Measurements from ENCODE around the gene PLEKHG4. TPM values are rescaled to one million over a fixed set of nuclear protein-coding genes. Genes with fewer than 3 reads are reported as not detected.
A peak's percentile ranks its signal among the peaks of the same experiment; 100 is the strongest.

Gene PLEKHG4
- total RNA-seq, 1 experiment from 2014 or later: 5.9 TPM

DNA sequence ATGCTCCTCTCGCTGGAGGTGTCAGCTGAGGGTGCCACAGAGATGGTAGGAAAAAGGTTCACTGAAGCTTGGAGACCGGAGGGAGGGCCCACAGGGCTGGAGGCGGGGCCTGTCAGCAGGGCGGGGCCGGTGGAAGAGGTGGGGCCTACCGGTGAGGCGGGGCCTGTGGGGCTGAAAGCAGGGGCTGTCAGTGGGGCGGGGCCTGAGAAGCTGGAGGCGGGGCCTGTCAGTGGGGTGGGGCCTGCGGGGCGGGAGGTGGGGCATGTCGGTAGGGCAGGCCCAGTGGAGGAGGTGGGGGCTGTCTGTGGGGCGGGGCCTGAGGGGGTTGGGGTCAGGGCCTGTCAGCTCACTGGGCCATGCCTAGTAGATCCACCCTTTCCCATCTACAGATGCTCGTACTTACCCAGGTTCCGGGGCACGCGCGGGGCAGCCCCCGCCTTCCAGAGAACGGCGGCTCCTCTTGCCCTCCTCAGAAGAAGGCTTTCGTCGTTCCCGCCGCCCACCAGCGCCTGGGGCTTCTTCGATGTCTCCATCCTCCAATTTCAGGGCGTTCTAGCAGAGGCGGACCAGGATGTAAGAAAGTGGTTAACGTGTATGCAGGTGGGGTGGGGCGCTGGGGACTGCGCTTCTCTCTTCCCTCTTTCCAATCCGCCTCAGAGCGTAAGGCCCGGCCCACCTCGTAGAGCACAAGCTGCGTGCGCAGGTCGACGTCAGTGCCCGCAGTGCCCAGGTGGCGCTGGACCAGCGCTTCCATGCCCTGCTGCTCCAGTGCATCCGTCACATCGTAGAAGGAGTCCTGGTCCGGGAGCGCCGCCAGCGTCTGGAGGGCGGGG, 42.6 kb upstream of the PLEKHG4 start:
- ATAC-seq (peak; percentile 93), DNase-seq (ENCODE audit: low spot score) (peak; percentile 96)
- Mint-ChIP-seq H3K4me1 (peaks cover 17% of the 10 kb centered on the region), H3K36me3 (peaks cover 29% of the 10 kb centered on the region), H3K9me3 (no peaks in the 10 kb centered on the region), H3K27ac (peak overlapping the region; percentile 80), H3K27me3 (ENCODE audit: low read depth) (no peaks in the 10 kb centered on the region), H3K4me3 (peak overlapping the region; percentile 43; the same call in 1 of the 2 replicates)
- TF ChIP-seq SP1 (CRISPR knock-in tag; conservative IDR thresholded peaks at IDR 0.05): peak; percentile 50; the same call in 1 of the 2 replicates
- 0 out of 2 replicates have a peak, but pooled peaks have one; percentile 47 for TF ChIP-seq FOXP1 (CRISPR knock-in tag; IDR thresholded peaks at IDR 0.05; ENCODE audit: borderline replicate concordance)
- TF ChIP-seq SOX15 (CRISPR knock-in tag; IDR thresholded peaks at IDR 0.05): no peak
- ChIA-PET CTCF (interaction anchor here (0.6 to 2.4 kb wide), 14 partner anchors 9 to 276 kb away, joined by 3 to 41 read pairs (median 4); partner anchors contain the start of genes CES3, ELMO3, FHOD1 and KCTD19), POLR2A (interaction anchor here (0.6 to 3.4 kb wide), 3 partner anchors 10 to 859 kb away, joined by 6 to 26 read pairs (median 25); partner anchors contain the start of genes FHOD1 and TMEM208)

- no peaks in the 10 kb centered on the region for H3K27me3 Mint-ChIP-seq (ENCODE audit: low read depth)
- no peak for ATAC-seq
- no peaks in the 10 kb centered on the region for H3K9me3 Mint-ChIP-seq
- H3K4me1 Mint-ChIP-seq: peaks cover 21% of the 10 kb centered on the region
- POLR2A ChIA-PET: interaction anchor here (1.4 to 3.4 kb wide), 3 partner anchors 9 to 10 kb away, joined by 4 to 26 read pairs (median 25); partner anchors contain the start of genes FHOD1 and TMEM208
- peaks cover 29% of the 10 kb centered on the region for H3K36me3 Mint-ChIP-seq
- CTCF ChIA-PET: interaction anchor here (1.0 to 2.4 kb wide), 10 partner anchors 9 to 277 kb away, joined by 4 to 41 read pairs (median 10); partner anchors contain the start of genes CES3, ELMO3, FHOD1 and TMEM208
- DNase-seq (ENCODE audit: low spot score): no peak
- H3K27ac Mint-ChIP-seq: peak overlapping the region; percentile 78; the same call in 1 of the 2 replicates
- TF ChIP-seq PRRX2 (CRISPR knock-in tag; IDR thresholded peaks at IDR 0.05): no peak
- TF ChIP-seq, protein P1, sequence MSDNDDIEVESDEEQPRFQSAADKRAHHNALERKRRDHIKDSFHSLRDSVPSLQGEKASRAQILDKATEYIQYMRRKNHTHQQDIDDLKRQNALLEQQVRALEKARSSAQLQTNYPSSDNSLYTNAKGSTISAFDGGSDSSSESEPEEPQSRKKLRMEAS (CRISPR knock-in tag; IDR thresholded peaks at IDR 0.05): no peak
- TF ChIP-seq, protein P2, sequence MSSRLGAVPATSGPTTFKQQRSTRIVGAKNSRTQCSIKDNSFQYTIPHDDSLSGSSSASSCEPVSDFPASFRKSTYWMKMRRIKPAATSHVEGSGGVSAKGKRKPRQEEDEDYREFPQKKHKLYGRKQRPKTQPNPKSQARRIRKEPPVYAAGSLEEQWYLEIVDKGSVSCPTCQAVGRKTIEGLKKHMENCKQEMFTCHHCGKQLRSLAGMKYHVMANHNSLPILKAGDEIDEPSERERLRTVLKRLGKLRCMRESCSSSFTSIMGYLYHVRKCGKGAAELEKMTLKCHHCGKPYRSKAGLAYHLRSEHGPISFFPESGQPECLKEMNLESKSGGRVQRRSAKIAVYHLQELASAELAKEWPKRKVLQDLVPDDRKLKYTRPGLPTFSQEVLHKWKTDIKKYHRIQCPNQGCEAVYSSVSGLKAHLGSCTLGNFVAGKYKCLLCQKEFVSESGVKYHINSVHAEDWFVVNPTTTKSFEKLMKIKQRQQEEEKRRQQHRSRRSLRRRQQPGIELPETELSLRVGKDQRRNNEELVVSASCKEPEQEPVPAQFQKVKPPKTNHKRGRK (CRISPR knock-in tag; IDR thresholded peaks at IDR 0.05; ENCODE audit: borderline replicate concordance): no peak
- TF ChIP-seq ZNF532 (CRISPR knock-in tag; IDR thresholded peaks at IDR 0.05; ENCODE audit: borderline replicate concordance): no peak
- TF ChIP-seq ZSCAN18 (CRISPR knock-in tag; IDR thresholded peaks at IDR 0.05): no peak
- TF ChIP-seq TP53 (CRISPR knock-in tag; IDR thresholded peaks at IDR 0.05): no peak
- TF ChIP-seq ZBTB21 (CRISPR knock-in tag; IDR thresholded peaks at IDR 0.05; ENCODE audit: borderline replicate concordance): no peak
- no peak for TF ChIP-seq NFE2L1 (CRISPR knock-in tag; IDR thresholded peaks at IDR 0.05)
- TF ChIP-seq TEAD4 (CRISPR knock-in tag; IDR thresholded peaks at IDR 0.05): no peak
- no peak for TF ChIP-seq FOXK1 (CRISPR knock-in tag; IDR thresholded peaks at IDR 0.05)
- no peak for TF ChIP-seq ZNF423 (CRISPR knock-in tag; IDR thresholded peaks at IDR 0.05)
- no peak overlapping the region; the same call in 1 of the 2 replicates for H3K4me3 Mint-ChIP-seq
Measured at GRCh38 chr16:67237396-67238277, 41.7 kb upstream of the PLEKHG4 start.
